HL-60 (cell line): Measurements from ENCODE around the gene MAP3K20.

Source experiments
- DNase-seq, 2 experiments: peaks; one replicate each; pipeline ENCODE4 v3.0.0-alpha.2; 2010 to 2020; ENCODE audit warnings: low read depth in 1 of 2, low spot score in 1 of 2
- H3K27ac ChIP-seq: fragments of 250-450 bp; sonication (Bioruptor Pico); replicated peaks from 2 replicates; pipeline ENCODE4 v1.5.1; 2020; ENCODE audit warnings: mild to moderate bottlenecking, moderate library complexity
- H3K27me3 ChIP-seq: fragments of 250-450 bp; sonication (Bioruptor Pico); 2 replicates; pipeline ENCODE4 v1.5.1; 2021; ENCODE audit warnings: mild to moderate bottlenecking, moderate library complexity; ENCODE audit not compliant: insufficient read depth, poor library complexity, severe bottlenecking
- H3K4me3 ChIP-seq: replicated peaks from 2 replicates; pipeline ENCODE4 v1.5.1; 2011; ENCODE audit warnings: mild to moderate bottlenecking, control low read depth, low read length; ENCODE audit not compliant: insufficient read depth
- GABPA ChIP-seq: IDR thresholded peaks from 2 replicates; pipeline ENCODE4 v1.6.1; 2012; ENCODE audit warnings: low read depth
- POLR2AphosphoS5 ChIP-seq: IDR thresholded peaks from 2 replicates; pipeline ENCODE4 v1.6.1; 2012; ENCODE audit warnings: low read depth
- SPI1 ChIP-seq: IDR thresholded peaks from 2 replicates; pipeline ENCODE4 v1.6.1; 2012; ENCODE audit warnings: low read depth, mild to moderate bottlenecking, borderline replicate concordance
- TF ChIP-seq, protein P1 (sequence below): IDR thresholded peaks from 2 replicates; pipeline ENCODE4 v1.6.1; 2012; ENCODE audit warnings: low read depth; ENCODE audit not compliant: insufficient replicate concordance
- TF ChIP-seq, protein P2 (sequence below): IDR thresholded peaks from one replicate; pipeline ENCODE4 v1.5.1; 2011; ENCODE audit warnings: low read length, control low read depth, inconsistent platforms; ENCODE audit not compliant: insufficient read depth

Gene MAP3K20

DNA sequence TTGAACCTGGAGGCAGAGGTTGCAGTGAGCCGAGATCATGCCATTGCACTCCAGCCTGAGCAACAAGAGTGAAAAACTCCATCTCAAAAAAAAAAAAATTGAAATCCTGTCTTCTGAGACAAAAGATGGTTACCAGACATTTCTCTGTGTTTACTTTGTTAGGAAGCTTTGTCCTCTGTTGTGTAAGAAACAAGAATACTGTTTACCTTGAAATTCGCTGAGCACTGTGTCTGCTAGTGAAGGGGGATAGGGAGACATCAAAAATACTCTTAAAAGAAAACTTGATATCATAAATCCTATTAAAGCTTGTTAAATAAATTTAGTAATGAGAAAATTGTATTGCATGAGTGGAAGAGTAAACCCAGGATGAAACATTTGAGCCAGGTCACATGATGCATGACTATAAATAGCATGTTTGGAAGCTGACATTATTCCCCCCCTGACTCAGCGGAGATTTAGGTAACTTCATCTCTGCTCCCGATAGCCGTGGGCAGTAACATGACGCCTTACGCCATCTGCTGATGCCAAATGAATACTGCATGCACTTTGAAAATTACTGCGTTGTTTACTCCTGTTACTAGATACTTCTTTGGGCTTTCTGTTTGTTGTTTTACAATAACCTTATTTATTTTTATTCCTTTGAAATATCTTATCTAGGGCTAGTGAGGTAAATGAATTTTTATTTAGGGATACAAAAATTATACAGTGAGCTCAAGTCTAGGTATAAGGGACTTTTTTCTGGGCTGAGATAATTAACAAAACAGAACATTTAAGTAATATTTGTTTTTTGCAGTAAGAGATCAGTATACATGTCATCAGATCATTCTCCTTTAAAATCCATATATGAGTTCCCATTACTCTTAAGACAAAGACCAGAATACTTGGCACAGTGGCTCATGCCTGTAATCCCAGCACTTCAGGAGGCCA is 134.9 kb downstream of the MAP3K20 start:
- DNase-seq, result peak; percentile 30 to 57
- Histone ChIP-seq H3K4me3 (no peak overlapping the region), H3K27ac (no peak overlapping the region), H3K27me3 (no peaks in the 10 kb centered on the region)
- TF ChIP-seq, protein P1, sequence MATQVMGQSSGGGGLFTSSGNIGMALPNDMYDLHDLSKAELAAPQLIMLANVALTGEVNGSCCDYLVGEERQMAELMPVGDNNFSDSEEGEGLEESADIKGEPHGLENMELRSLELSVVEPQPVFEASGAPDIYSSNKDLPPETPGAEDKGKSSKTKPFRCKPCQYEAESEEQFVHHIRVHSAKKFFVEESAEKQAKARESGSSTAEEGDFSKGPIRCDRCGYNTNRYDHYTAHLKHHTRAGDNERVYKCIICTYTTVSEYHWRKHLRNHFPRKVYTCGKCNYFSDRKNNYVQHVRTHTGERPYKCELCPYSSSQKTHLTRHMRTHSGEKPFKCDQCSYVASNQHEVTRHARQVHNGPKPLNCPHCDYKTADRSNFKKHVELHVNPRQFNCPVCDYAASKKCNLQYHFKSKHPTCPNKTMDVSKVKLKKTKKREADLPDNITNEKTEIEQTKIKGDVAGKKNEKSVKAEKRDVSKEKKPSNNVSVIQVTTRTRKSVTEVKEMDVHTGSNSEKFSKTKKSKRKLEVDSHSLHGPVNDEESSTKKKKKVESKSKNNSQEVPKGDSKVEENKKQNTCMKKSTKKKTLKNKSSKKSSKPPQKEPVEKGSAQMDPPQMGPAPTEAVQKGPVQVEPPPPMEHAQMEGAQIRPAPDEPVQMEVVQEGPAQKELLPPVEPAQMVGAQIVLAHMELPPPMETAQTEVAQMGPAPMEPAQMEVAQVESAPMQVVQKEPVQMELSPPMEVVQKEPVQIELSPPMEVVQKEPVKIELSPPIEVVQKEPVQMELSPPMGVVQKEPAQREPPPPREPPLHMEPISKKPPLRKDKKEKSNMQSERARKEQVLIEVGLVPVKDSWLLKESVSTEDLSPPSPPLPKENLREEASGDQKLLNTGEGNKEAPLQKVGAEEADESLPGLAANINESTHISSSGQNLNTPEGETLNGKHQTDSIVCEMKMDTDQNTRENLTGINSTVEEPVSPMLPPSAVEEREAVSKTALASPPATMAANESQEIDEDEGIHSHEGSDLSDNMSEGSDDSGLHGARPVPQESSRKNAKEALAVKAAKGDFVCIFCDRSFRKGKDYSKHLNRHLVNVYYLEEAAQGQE, result no peak
- TF ChIP-seq, protein P2, sequence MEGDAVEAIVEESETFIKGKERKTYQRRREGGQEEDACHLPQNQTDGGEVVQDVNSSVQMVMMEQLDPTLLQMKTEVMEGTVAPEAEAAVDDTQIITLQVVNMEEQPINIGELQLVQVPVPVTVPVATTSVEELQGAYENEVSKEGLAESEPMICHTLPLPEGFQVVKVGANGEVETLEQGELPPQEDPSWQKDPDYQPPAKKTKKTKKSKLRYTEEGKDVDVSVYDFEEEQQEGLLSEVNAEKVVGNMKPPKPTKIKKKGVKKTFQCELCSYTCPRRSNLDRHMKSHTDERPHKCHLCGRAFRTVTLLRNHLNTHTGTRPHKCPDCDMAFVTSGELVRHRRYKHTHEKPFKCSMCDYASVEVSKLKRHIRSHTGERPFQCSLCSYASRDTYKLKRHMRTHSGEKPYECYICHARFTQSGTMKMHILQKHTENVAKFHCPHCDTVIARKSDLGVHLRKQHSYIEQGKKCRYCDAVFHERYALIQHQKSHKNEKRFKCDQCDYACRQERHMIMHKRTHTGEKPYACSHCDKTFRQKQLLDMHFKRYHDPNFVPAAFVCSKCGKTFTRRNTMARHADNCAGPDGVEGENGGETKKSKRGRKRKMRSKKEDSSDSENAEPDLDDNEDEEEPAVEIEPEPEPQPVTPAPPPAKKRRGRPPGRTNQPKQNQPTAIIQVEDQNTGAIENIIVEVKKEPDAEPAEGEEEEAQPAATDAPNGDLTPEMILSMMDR, result peak; percentile 89

DNA sequence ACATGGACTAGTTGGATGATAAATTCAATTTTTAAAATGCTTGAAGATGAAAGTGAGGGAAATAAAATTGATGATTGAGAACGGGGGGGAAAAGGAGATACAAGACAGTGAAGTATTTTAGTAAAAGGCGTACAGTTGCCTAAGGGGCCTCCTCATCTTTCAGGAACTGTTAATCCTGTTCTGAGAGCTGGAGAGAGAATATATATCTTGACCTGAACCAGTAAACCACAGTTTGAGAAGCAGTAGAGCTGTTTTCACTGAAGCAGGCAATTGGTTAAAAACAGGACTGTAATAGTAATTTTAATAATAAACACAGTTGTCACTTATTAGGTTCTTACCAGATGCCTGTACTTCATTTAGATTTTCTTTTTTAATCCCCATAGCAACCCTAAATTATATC is 137.5 kb downstream of the MAP3K20 start:
- H3K4me3 ChIP-seq, result no peak overlapping the region
- no peak for DNase-seq
- no peak for TF ChIP-seq GABPA
- TF ChIP-seq, protein P2, result no peak
- TF ChIP-seq SPI1, result no peak
- TF ChIP-seq POLR2AphosphoS5, result no peak
- TF ChIP-seq, protein P1, result no peak
- H3K27ac ChIP-seq, result no peak overlapping the region
- H3K27me3 ChIP-seq, result no peaks in the 10 kb centered on the region

DNA sequence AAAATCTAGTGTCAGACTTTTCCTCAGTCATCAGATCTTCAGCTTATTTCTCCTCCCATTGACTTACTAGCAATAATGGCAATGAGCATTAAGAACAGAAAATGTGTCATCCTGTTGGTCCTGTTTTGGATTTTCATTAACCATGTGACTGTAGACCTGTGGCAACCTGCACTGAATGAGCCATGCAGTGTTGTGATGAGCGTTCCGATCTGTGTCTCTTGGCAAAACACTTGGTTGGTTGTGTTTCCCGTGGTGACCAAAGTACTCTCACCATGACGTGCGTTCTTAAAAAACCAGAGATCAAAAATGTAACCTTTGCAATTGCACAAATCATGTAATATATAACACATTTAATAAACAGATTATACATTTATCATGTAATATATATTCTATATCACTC is 138.6 kb downstream of the MAP3K20 start:
- DNase-seq, result no peak
- TF ChIP-seq, protein P2, result no peak
- TF ChIP-seq, protein P1, result no peak
- TF ChIP-seq POLR2AphosphoS5, result no peak
- TF ChIP-seq GABPA, result no peak
- no peak for TF ChIP-seq SPI1
- no peak overlapping the region for H3K4me3 ChIP-seq
- H3K27ac ChIP-seq, result no peak overlapping the region
- no peaks in the 10 kb centered on the region for H3K27me3 ChIP-seq
